ENCODE results near the gene CUX1.

The CUX1 gene

DNA sequence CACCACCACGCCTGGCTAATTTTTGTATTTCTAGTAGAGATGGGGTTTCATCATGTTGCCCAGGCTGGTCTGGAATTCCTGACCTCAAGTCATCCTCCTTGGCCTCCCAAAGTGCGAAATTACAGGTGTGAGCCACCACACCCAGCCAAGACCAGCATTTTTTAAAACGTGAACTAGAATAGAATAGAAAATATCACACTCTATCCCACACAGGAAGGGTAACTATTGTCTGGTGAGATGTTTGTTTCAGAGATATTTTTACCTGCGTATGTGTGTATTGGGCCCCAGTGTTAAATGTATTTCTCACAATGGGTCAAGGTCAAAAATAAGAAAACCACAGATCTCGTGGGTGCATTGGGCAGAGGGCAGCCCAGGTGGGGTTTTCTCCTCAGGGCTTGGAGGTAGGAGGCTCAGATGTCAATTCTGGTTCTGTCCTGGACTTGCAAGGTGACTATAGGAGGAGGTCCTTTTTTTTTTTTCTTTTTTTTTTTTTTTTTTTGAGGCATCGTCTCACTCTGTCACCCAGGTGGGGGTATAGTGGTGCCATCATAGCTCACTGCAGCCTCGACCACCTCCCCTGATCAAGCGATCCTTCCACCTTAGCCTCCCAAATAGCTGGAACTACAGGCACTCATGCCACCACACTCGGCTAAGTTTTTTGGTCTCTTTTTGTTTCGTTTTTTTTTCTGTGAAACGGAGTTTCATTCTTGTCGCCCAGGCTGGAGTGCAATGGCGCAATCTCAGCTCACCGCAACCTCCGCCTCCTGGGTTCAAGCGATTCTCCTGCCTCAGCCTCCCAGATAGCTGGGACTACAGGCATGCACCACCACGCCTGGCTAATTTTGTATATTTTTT lies 488.2 kb downstream of the CUX1 start:
- H3K4me3 ChIP-seq (ENCODE audit: low read depth in 1 of 2, low read length in 2 of 2): no peak overlapping the region
- no peaks in the 10 kb centered on the region for H3K9me3 ChIP-seq (ENCODE audit: control insufficient read depth in 1 of 2, low read length in 2 of 2)
- H3K4me1 ChIP-seq (ENCODE audit: control insufficient read depth in 1 of 2, insufficient read depth in 2 of 2, low read length in 2 of 2): peaks cover 0 to under 1% of the 10 kb centered on the region in 2 donors
- H3K27ac ChIP-seq (ENCODE audit: low read length): no peak overlapping the region
- H3K36me3 ChIP-seq (ENCODE audit: control insufficient read depth in 1 of 2, insufficient read depth in 2 of 2, low read length in 2 of 2): peaks cover 0 to 3% of the 10 kb centered on the region in 2 donors
- H3K27me3 ChIP-seq (ENCODE audit: low read depth, low read length): no peaks in the 10 kb centered on the region

- H3K9me3 ChIP-seq (ENCODE audit: control insufficient read depth in 1 of 2, low read length in 2 of 2): no peaks in the 10 kb centered on the region
- no peaks in the 10 kb centered on the region for H3K27me3 ChIP-seq (ENCODE audit: low read depth, low read length)
- H3K27ac ChIP-seq (ENCODE audit: low read length): no peak overlapping the region
- no peak overlapping the region for H3K4me3 ChIP-seq (ENCODE audit: low read depth in 1 of 2, low read length in 2 of 2)
- peaks cover 0 to 3% of the 10 kb centered on the region in 2 donors for H3K36me3 ChIP-seq (ENCODE audit: control insufficient read depth in 1 of 2, insufficient read depth in 2 of 2, low read length in 2 of 2)
- no peaks in the 10 kb centered on the region for H3K4me1 ChIP-seq (ENCODE audit: control insufficient read depth in 1 of 2, insufficient read depth in 2 of 2, low read length in 2 of 2)
Measured at GRCh38 chr7:102306916-102307677, 489.7 kb downstream of the CUX1 start.

DNA sequence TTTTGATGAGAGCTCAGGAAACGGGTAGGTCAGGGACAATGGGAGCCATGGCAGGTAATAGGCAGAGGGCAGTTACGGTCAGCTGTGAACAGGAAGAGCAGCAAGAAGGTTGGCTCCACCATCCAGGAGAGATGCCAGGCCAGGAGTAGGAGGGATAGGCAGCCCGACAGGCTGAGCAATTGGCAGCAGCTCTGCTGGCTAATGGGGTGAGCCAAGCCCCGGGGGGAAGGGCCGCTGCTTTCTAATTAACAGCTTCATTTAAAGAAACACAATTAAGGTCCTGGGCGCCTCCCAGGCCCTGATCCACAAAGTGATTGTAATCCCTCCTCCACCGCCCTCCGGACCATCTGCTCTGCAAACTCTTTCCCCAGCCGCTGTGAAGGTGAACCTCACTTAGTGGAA lies 493.0 kb downstream of the CUX1 start:
- Histone ChIP-seq H3K9me3 (ENCODE audit: control insufficient read depth in 1 of 2, low read length in 2 of 2) (no peaks in the 10 kb centered on the region), H3K36me3 (ENCODE audit: control insufficient read depth in 1 of 2, insufficient read depth in 2 of 2, low read length in 2 of 2) (peaks cover 0 to 3% of the 10 kb centered on the region in 2 donors), H3K27ac (ENCODE audit: low read length) (no peak overlapping the region), H3K4me1 (ENCODE audit: control insufficient read depth in 1 of 2, insufficient read depth in 2 of 2, low read length in 2 of 2) (no peaks in the 10 kb centered on the region), H3K4me3 (ENCODE audit: low read depth in 1 of 2, low read length in 2 of 2) (no peak overlapping the region), H3K27me3 (ENCODE audit: low read depth, low read length) (no peaks in the 10 kb centered on the region)

DNA sequence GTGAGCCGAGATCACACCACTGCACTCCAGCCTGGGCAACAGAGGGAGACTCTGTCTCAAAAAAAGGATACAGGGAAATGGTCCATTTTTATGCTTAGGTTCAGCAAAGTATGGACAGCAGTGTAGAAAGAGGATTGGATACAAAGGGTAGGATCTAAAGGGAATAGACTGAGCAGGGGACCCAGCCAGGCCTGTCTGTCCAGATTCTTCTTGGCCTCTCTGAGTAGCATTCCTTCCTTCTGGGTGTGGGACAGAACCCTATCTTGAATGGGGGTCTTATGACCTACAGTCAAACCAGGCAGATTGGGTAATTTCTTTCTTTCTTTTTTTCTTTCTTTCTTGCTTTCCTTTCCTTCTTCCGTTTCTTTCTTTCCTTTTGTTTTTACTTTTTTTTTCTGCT lies 494.9 kb downstream of the CUX1 start:
- no peak overlapping the region for H3K4me3 ChIP-seq (ENCODE audit: low read depth in 1 of 2, low read length in 2 of 2)
- peaks cover 0 to 3% of the 10 kb centered on the region in 2 donors for H3K36me3 ChIP-seq (ENCODE audit: control insufficient read depth in 1 of 2, insufficient read depth in 2 of 2, low read length in 2 of 2)
- H3K27ac ChIP-seq (ENCODE audit: low read length): no peak overlapping the region
- no peaks in the 10 kb centered on the region for H3K27me3 ChIP-seq (ENCODE audit: low read depth, low read length)
- H3K4me1 ChIP-seq (ENCODE audit: control insufficient read depth in 1 of 2, insufficient read depth in 2 of 2, low read length in 2 of 2): no peaks in the 10 kb centered on the region
- no peaks in the 10 kb centered on the region for H3K9me3 ChIP-seq (ENCODE audit: control insufficient read depth in 1 of 2, low read length in 2 of 2)

DNA sequence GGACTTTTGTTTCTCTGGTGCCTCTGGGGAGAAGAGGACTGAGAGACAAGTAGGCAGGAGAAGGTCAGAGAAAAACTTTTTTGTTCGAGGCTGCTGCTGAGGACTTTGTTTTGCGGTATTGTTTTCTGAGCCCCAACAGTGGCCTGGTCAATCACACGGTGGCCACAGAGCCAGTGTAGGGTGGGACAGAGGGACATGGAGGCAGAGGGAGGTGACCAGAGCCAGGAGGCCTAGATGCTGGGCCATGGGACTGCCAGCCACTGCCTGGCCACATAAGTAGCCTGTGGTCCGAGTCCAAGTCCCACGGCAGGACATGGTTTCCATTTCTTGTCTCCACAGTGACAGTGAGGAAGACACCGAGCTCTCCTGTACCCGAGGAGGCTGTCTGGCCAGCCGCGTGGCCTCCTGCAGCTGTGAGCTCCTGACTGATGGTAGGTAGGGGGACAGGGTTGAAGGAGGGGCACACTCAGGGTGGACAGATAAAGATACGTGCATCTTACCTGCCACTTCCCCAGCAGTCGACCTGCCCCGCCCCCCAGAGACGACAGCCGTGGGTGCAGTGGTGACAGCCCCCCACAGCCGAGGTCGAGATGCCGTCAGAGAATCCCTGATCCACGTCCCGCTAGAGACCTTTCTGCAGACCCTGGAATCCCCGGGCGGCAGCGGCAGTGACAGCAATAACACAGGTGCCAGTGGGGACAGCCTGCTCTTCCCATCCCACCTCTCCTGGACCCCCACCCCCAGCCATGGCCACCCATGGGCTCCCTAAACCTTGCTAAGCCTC lies 496.8 kb downstream of the CUX1 start:
- Histone ChIP-seq H3K4me1 (ENCODE audit: control insufficient read depth in 1 of 2, insufficient read depth in 2 of 2, low read length in 2 of 2) (no peaks in the 10 kb centered on the region), H3K27ac (ENCODE audit: low read length) (no peak overlapping the region), H3K27me3 (ENCODE audit: low read depth, low read length) (no peaks in the 10 kb centered on the region), H3K4me3 (ENCODE audit: low read depth in 1 of 2, low read length in 2 of 2) (no peak overlapping the region), H3K9me3 (ENCODE audit: control insufficient read depth in 1 of 2, low read length in 2 of 2) (no peaks in the 10 kb centered on the region), H3K36me3 (ENCODE audit: control insufficient read depth in 1 of 2, insufficient read depth in 2 of 2, low read length in 2 of 2) (no peaks in the 10 kb centered on the region)

- no peaks in the 10 kb centered on the region for H3K9me3 ChIP-seq (ENCODE audit: control insufficient read depth in 1 of 2, low read length in 2 of 2)
- no peaks in the 10 kb centered on the region for H3K27me3 ChIP-seq (ENCODE audit: low read depth, low read length)
- no peak overlapping the region for H3K27ac ChIP-seq (ENCODE audit: low read length)
- H3K4me3 ChIP-seq (ENCODE audit: low read depth in 1 of 2, low read length in 2 of 2): no peak overlapping the region
- no peaks in the 10 kb centered on the region for H3K36me3 ChIP-seq (ENCODE audit: control insufficient read depth in 1 of 2, insufficient read depth in 2 of 2, low read length in 2 of 2)
- H3K4me1 ChIP-seq (ENCODE audit: control insufficient read depth in 1 of 2, insufficient read depth in 2 of 2, low read length in 2 of 2): peaks cover 0 to 4% of the 10 kb centered on the region in 2 donors
Measured at GRCh38 chr7:102317231-102318059, 500.0 kb downstream of the CUX1 start.

- Histone ChIP-seq H3K4me1 (ENCODE audit: control insufficient read depth in 1 of 2, insufficient read depth in 2 of 2, low read length in 2 of 2) (peaks cover 0 to 4% of the 10 kb centered on the region in 2 donors), H3K36me3 (ENCODE audit: control insufficient read depth in 1 of 2, insufficient read depth in 2 of 2, low read length in 2 of 2) (no peaks in the 10 kb centered on the region), H3K27me3 (ENCODE audit: low read depth, low read length) (no peaks in the 10 kb centered on the region), H3K27ac (ENCODE audit: low read length) (no peak overlapping the region), H3K9me3 (ENCODE audit: control insufficient read depth in 1 of 2, low read length in 2 of 2) (no peaks in the 10 kb centered on the region), H3K4me3 (ENCODE audit: low read depth in 1 of 2, low read length in 2 of 2) (no peak overlapping the region)
Measured at GRCh38 chr7:102318482-102318971, 501.1 kb downstream of the CUX1 start.

DNA sequence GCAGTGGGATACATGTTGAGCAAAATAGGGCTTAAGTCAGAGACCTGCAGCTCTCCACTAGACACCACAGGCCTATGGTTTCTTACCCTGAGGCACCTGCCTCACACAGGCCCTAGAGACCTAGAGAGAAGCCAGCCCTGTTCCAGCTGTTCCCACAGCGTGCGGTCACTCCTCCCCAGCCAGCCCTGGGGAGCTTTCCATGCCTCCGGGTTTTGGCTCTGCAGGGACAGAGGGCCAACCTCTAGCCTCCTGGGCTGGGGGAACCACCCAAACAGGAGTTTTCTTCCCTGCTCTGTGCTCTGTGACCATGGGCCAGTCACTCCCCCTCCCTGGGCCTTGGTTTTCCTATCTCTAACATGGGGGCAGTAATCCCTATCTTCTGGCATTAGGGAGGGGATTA lies 502.2 kb downstream of the CUX1 start:
- no peak overlapping the region for H3K27ac ChIP-seq (ENCODE audit: low read length)
- no peaks in the 10 kb centered on the region for H3K36me3 ChIP-seq (ENCODE audit: control insufficient read depth in 1 of 2, insufficient read depth in 2 of 2, low read length in 2 of 2)
- no peaks in the 10 kb centered on the region for H3K27me3 ChIP-seq (ENCODE audit: low read depth, low read length)
- no peaks in the 10 kb centered on the region for H3K9me3 ChIP-seq (ENCODE audit: control insufficient read depth in 1 of 2, low read length in 2 of 2)
- H3K4me3 ChIP-seq (ENCODE audit: low read depth in 1 of 2, low read length in 2 of 2): no peak overlapping the region
- H3K4me1 ChIP-seq (ENCODE audit: control insufficient read depth in 1 of 2, insufficient read depth in 2 of 2, low read length in 2 of 2): peaks cover 0 to 4% of the 10 kb centered on the region in 2 donors

DNA sequence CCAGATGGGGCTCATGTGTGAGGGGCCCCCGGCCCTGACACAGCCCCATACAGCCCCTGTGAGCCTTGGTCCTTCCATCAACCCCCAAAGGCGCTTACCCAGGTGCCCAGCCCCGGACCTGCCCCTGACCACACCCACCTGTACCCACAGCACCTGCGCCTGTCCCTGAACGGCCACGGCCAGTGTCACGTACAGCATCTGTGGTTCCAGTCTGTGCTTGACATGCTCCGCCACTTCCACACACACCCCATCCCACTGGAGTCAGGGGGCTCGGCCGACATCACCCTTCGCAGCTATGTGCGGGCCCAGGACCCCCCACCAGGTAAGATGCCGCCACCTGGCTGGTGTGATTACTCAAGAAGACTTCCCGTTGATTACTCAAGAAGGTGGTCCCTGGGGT lies 502.8 kb downstream of the CUX1 start:
- no peaks in the 10 kb centered on the region for H3K36me3 ChIP-seq (ENCODE audit: control insufficient read depth in 1 of 2, insufficient read depth in 2 of 2, low read length in 2 of 2)
- H3K27me3 ChIP-seq (ENCODE audit: low read depth, low read length): no peaks in the 10 kb centered on the region
- H3K9me3 ChIP-seq (ENCODE audit: control insufficient read depth in 1 of 2, low read length in 2 of 2): no peaks in the 10 kb centered on the region
- H3K27ac ChIP-seq (ENCODE audit: low read length): no peak overlapping the region
- no peak overlapping the region for H3K4me3 ChIP-seq (ENCODE audit: low read depth in 1 of 2, low read length in 2 of 2)
- peaks cover 0 to 4% of the 10 kb centered on the region in 2 donors for H3K4me1 ChIP-seq (ENCODE audit: control insufficient read depth in 1 of 2, insufficient read depth in 2 of 2, low read length in 2 of 2)

- Histone ChIP-seq H3K36me3 (ENCODE audit: control insufficient read depth in 1 of 2, insufficient read depth in 2 of 2, low read length in 2 of 2) (no peaks in the 10 kb centered on the region), H3K27me3 (ENCODE audit: low read depth, low read length) (no peaks in the 10 kb centered on the region), H3K4me3 (ENCODE audit: low read depth in 1 of 2, low read length in 2 of 2) (no peak overlapping the region)
Measured at GRCh38 chr7:102320601-102321350, 503.4 kb downstream of the CUX1 start.

More at GRCh38 chr7:102320601-102321350, 503.4 kb downstream of the CUX1 start:
- Histone ChIP-seq H3K27ac (ENCODE audit: low read length) (no peak overlapping the region), H3K4me1 (ENCODE audit: control insufficient read depth in 1 of 2, insufficient read depth in 2 of 2, low read length in 2 of 2) (peaks cover 0 to 4% of the 10 kb centered on the region in 2 donors), H3K9me3 (ENCODE audit: control insufficient read depth in 1 of 2, low read length in 2 of 2) (no peaks in the 10 kb centered on the region)

All from muscle layer of duodenum (tissue), 2 donors.